Measurements from ENCODE around the gene HCFC1R1.
"Not testable (repeated sequence)": the region's sequence is repeated elsewhere in the genome, so short reads cannot be mapped to it uniquely, and the experiment has no call there.

Gene HCFC1R1

GRCh38 chr16:3056336-3057180, 32.8 kb upstream of the HCFC1R1 start:
- Histone ChIP-seq H3K9me3 (ENCODE audit: control insufficient read depth, insufficient read depth, low read length) (no peaks in the 10 kb centered on the region), H3K4me3 (ENCODE audit: low read length) (no peak overlapping the region), H3K27ac (ENCODE audit: low read length) (no peak overlapping the region), H3K36me3 (ENCODE audit: control insufficient read depth, insufficient read depth, low read length) (no peaks in the 10 kb centered on the region), H3K27me3 (ENCODE audit: control insufficient read depth, insufficient read depth, low read length) (no peaks in the 10 kb centered on the region), H3K4me1 (ENCODE audit: control insufficient read depth, insufficient read depth, low read length) (peaks cover 4% of the 10 kb centered on the region)
- WGBS (ENCODE audit: insufficient coverage, insufficient read length): no CpG with 5 or more reads among the region's 19 CpGs
- no peak for DNase-seq (ENCODE audit: low read depth, low spot score)

GRCh38 chr16:3055734-3056115, 32.0 kb upstream of the HCFC1R1 start:
- not testable (repeated sequence) for H3K36me3 ChIP-seq (ENCODE audit: control insufficient read depth, insufficient read depth, low read length); H3K27ac ChIP-seq (ENCODE audit: low read length); DNase-seq (ENCODE audit: low read depth, low spot score); H3K9me3 ChIP-seq (ENCODE audit: control insufficient read depth, insufficient read depth, low read length); H3K27me3 ChIP-seq (ENCODE audit: control insufficient read depth, insufficient read depth, low read length); H3K4me3 ChIP-seq (ENCODE audit: low read length); H3K4me1 ChIP-seq (ENCODE audit: control insufficient read depth, insufficient read depth, low read length)
- WGBS (ENCODE audit: insufficient coverage, insufficient read length): no CpG with 5 or more reads among the region's 9 CpGs

DNA sequence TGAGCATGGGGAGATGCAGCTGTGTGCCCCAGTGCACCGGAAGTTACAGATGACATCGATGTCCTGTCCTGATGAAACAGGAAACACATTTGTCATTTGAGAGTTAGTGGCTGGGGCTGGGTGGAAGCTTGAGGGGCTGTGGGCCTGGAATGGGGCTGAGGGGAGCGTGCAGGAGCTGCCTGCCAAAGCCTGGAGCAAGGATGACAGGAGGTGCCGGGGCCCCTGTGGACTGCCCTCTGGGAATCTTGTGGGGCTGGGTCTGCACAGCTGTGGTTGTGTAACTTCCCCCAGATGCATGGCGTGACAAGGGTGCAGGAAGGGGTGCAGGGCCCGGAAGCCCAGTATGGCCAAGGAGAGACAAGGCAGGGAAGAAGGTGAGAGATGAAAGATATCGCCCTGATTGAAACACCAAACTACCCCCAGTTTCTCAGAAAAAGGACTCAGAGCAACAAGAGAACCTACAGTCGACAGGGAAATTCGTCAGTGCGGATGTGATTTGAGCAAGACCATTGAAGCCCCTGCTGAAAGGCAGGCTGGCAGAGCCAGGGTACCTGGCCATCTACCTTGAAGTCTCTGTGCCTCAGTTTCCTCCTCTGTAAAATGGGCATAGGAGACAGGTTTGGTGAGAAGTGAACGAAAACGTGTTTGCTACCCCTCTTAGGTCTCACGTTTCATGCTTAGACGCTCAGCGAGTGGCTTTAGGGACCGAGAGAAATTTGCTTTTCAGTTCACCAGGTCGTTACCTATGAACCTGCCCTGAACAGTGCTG, 31.4 kb upstream of the HCFC1R1 start:
- no peak overlapping the region for H3K27ac ChIP-seq (ENCODE audit: low read length)
- 0 out of 2 replicates have a peak, but pooled peaks cover under 1% of the 10 kb centered on the region for H3K36me3 ChIP-seq (ENCODE audit: control insufficient read depth, insufficient read depth, low read length)
- peaks cover 4% of the 10 kb centered on the region for H3K4me1 ChIP-seq (ENCODE audit: control insufficient read depth, insufficient read depth, low read length)
- no peaks in the 10 kb centered on the region for H3K9me3 ChIP-seq (ENCODE audit: control insufficient read depth, insufficient read depth, low read length)
- no CpG with 5 or more reads among the region's 17 CpGs for WGBS (ENCODE audit: insufficient coverage, insufficient read length)
- no peaks in the 10 kb centered on the region for H3K27me3 ChIP-seq (ENCODE audit: control insufficient read depth, insufficient read depth, low read length)
- H3K4me3 ChIP-seq (ENCODE audit: low read length): no peak overlapping the region
- DNase-seq (ENCODE audit: low read depth, low spot score): no peak

- H3K36me3 ChIP-seq (ENCODE audit: control insufficient read depth, insufficient read depth, low read length); H3K27ac ChIP-seq (ENCODE audit: low read length); H3K4me1 ChIP-seq (ENCODE audit: control insufficient read depth, insufficient read depth, low read length); H3K4me3 ChIP-seq (ENCODE audit: low read length); DNase-seq (ENCODE audit: low read depth, low spot score); H3K27me3 ChIP-seq (ENCODE audit: control insufficient read depth, insufficient read depth, low read length); H3K9me3 ChIP-seq (ENCODE audit: control insufficient read depth, insufficient read depth, low read length): not testable (repeated sequence)
- no CpG with 5 or more reads among the region's 13 CpGs for WGBS (ENCODE audit: insufficient coverage, insufficient read length)
These were observed 29.6 kb upstream of the HCFC1R1 start for GRCh38 chr16:3053330-3053710.

DNA sequence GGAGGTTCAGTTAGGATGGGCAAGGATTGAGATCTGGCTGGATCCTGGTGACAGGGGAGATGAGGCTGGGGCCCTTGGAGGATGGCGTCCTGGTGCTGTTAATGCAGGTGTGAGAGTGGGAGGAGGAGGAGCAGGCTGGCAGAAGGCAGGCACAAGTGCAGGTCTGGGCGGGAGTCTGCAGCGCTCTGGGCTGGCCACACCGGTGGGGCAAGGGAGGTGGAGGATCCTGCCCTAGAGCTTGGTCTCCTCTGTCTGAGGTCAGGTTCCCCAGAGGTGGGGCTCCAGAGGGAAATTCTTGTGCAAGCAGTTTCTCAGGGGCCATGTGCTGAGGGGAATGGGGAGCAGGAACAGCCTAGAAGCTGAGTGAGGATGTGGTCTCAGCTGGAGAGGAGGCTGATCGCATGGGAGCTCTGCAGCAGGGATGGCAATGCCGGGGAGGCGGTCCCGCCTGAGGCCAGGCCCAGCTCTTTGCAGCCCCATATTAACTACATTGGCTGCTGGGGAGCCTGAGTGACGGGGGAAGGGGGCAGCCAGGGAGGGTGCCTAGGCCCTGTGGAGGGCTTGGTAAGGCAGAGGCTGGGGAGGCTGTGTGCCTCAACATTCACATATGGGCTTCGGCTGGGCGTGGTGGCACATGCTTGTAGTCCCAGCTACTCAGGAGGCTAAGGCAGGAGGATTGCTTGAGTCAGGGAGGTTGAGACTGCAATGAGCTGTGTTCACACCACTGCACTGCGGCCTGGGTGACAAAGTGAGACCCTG, 29.0 kb upstream of the HCFC1R1 start:
- H3K27ac ChIP-seq (ENCODE audit: low read length); H3K36me3 ChIP-seq (ENCODE audit: control insufficient read depth, insufficient read depth, low read length); DNase-seq (ENCODE audit: low read depth, low spot score); H3K27me3 ChIP-seq (ENCODE audit: control insufficient read depth, insufficient read depth, low read length); H3K4me3 ChIP-seq (ENCODE audit: low read length); H3K9me3 ChIP-seq (ENCODE audit: control insufficient read depth, insufficient read depth, low read length); H3K4me1 ChIP-seq (ENCODE audit: control insufficient read depth, insufficient read depth, low read length): not testable (repeated sequence)
- WGBS (ENCODE audit: insufficient coverage, insufficient read length): no CpG with 5 or more reads among the region's 12 CpGs

GRCh38 chr16:3051494-3051893, 27.8 kb upstream of the HCFC1R1 start:
- 0 out of 2 replicates have a peak, but pooled peaks cover 3% of the 10 kb centered on the region for H3K36me3 ChIP-seq (ENCODE audit: control insufficient read depth, insufficient read depth, low read length)
- no CpG with 5 or more reads among the region's 9 CpGs for WGBS (ENCODE audit: insufficient coverage, insufficient read length)
- H3K4me1 ChIP-seq (ENCODE audit: control insufficient read depth, insufficient read depth, low read length): no peaks in the 10 kb centered on the region
- no peaks in the 10 kb centered on the region for H3K9me3 ChIP-seq (ENCODE audit: control insufficient read depth, insufficient read depth, low read length)
- no peak overlapping the region for H3K4me3 ChIP-seq (ENCODE audit: low read length)
- no peak for DNase-seq (ENCODE audit: low read depth, low spot score)
- H3K27ac ChIP-seq (ENCODE audit: low read length): no peak overlapping the region
- H3K27me3 ChIP-seq (ENCODE audit: control insufficient read depth, insufficient read depth, low read length): no peaks in the 10 kb centered on the region

GRCh38 chr16:3051009-3051408, 27.3 kb upstream of the HCFC1R1 start:
- Histone ChIP-seq H3K27me3 (ENCODE audit: control insufficient read depth, insufficient read depth, low read length) (no peaks in the 10 kb centered on the region), H3K4me1 (ENCODE audit: control insufficient read depth, insufficient read depth, low read length) (no peaks in the 10 kb centered on the region)
- WGBS (ENCODE audit: insufficient coverage, insufficient read length): 100% methylated on average over 2 of the region's 4 CpGs

GRCh38 chr16:3050487-3050886, 26.7 kb upstream of the HCFC1R1 start:
- Histone ChIP-seq H3K27me3 (ENCODE audit: control insufficient read depth, insufficient read depth, low read length) (no peaks in the 10 kb centered on the region), H3K4me1 (ENCODE audit: control insufficient read depth, insufficient read depth, low read length) (no peaks in the 10 kb centered on the region), H3K4me3 (ENCODE audit: low read length) (no peak overlapping the region), H3K36me3 (ENCODE audit: control insufficient read depth, insufficient read depth, low read length) (0 out of 2 replicates have a peak, but pooled peaks cover 3% of the 10 kb centered on the region), H3K27ac (ENCODE audit: low read length) (no peak overlapping the region), H3K9me3 (ENCODE audit: control insufficient read depth, insufficient read depth, low read length) (no peaks in the 10 kb centered on the region)
- no CpG with 5 or more reads among the region's 5 CpGs for WGBS (ENCODE audit: insufficient coverage, insufficient read length)
- DNase-seq (ENCODE audit: low read depth, low spot score): no peak

More at GRCh38 chr16:3051009-3051408, 27.3 kb upstream of the HCFC1R1 start:
- H3K27ac ChIP-seq (ENCODE audit: low read length): no peak overlapping the region
- DNase-seq (ENCODE audit: low read depth, low spot score): no peak
- H3K36me3 ChIP-seq (ENCODE audit: control insufficient read depth, insufficient read depth, low read length): 0 out of 2 replicates have a peak, but pooled peaks cover 3% of the 10 kb centered on the region
- no peak overlapping the region for H3K4me3 ChIP-seq (ENCODE audit: low read length)
- H3K9me3 ChIP-seq (ENCODE audit: control insufficient read depth, insufficient read depth, low read length): no peaks in the 10 kb centered on the region

DNA sequence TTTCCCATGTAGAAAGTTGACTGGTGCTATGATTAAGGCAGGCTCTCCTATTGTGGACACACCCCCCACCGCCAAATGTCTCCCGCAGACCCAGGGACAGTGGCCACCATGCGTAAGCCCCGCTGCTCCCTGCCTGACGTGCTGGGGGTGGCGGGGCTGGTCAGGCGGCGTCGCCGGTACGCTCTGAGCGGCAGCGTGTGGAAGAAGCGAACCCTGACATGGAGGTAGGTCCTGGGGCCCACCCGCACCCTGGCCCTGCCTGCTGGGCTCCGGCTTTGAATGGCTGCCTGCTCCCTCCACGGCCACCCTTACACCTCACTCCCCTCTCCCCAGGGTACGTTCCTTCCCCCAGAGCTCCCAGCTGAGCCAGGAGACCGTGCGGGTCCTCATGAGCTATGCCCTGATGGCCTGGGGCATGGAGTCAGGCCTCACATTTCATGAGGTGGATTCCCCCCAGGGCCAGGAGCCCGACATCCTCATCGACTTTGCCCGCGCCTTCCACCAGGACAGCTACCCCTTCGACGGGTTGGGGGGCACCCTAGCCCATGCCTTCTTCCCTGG, 26.3 kb upstream of the HCFC1R1 start:
- DNase-seq (ENCODE audit: low read depth, low spot score): no peak
- Histone ChIP-seq H3K4me1 (ENCODE audit: control insufficient read depth, insufficient read depth, low read length) (no peaks in the 10 kb centered on the region), H3K9me3 (ENCODE audit: control insufficient read depth, insufficient read depth, low read length) (no peaks in the 10 kb centered on the region), H3K27ac (ENCODE audit: low read length) (no peak overlapping the region), H3K27me3 (ENCODE audit: control insufficient read depth, insufficient read depth, low read length) (no peaks in the 10 kb centered on the region), H3K4me3 (ENCODE audit: low read length) (no peak overlapping the region), H3K36me3 (ENCODE audit: control insufficient read depth, insufficient read depth, low read length) (0 out of 2 replicates have a peak, but pooled peaks cover 3% of the 10 kb centered on the region)
- WGBS (ENCODE audit: insufficient coverage, insufficient read length): no CpG with 5 or more reads among the region's 26 CpGs

- H3K36me3 ChIP-seq (ENCODE audit: control insufficient read depth, insufficient read depth, low read length): 0 out of 2 replicates have a peak, but pooled peaks cover 3% of the 10 kb centered on the region
- no peak overlapping the region for H3K27ac ChIP-seq (ENCODE audit: low read length)
- peaks cover 1% of the 10 kb centered on the region; the same call in 1 of the 2 replicates for H3K4me1 ChIP-seq (ENCODE audit: control insufficient read depth, insufficient read depth, low read length)
- DNase-seq (ENCODE audit: low read depth, low spot score): no peak
- peak overlapping the region; percentile 60; the same call in 1 of the 2 replicates for H3K4me3 ChIP-seq (ENCODE audit: low read length)
- no peaks in the 10 kb centered on the region for H3K27me3 ChIP-seq (ENCODE audit: control insufficient read depth, insufficient read depth, low read length)
- WGBS (ENCODE audit: insufficient coverage, insufficient read length): no CpG with 5 or more reads among the region's 13 CpGs
- no peaks in the 10 kb centered on the region for H3K9me3 ChIP-seq (ENCODE audit: control insufficient read depth, insufficient read depth, low read length)
These were observed 23.6 kb upstream of the HCFC1R1 start for GRCh38 chr16:3047387-3047720.
